ENCODE results near the gene LRCH3.

DNA sequence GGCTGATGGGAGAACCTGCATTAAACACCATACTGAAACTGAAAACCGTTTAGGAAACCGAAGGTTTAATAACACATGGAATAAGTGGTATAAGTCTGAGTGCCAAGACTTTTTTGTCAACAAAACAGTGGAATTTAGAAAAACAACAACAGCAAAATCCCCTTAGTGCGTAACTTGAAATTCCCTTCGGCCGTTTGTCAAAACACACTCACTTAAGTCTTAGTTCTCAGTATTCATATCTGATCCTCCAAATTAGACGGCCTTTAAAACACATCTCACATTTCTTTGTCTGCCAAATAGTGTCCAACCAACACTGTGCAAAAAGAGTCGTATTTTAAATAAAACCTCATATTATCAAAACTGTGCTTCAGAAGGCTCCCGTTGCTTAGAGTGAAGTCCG lies 64.5 kb downstream of the LRCH3 start:
- TF ChIP-seq, protein P1, sequence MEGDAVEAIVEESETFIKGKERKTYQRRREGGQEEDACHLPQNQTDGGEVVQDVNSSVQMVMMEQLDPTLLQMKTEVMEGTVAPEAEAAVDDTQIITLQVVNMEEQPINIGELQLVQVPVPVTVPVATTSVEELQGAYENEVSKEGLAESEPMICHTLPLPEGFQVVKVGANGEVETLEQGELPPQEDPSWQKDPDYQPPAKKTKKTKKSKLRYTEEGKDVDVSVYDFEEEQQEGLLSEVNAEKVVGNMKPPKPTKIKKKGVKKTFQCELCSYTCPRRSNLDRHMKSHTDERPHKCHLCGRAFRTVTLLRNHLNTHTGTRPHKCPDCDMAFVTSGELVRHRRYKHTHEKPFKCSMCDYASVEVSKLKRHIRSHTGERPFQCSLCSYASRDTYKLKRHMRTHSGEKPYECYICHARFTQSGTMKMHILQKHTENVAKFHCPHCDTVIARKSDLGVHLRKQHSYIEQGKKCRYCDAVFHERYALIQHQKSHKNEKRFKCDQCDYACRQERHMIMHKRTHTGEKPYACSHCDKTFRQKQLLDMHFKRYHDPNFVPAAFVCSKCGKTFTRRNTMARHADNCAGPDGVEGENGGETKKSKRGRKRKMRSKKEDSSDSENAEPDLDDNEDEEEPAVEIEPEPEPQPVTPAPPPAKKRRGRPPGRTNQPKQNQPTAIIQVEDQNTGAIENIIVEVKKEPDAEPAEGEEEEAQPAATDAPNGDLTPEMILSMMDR (conservative IDR thresholded peaks at IDR 0.05; ENCODE audit: low read depth, low read length), result no peak
- TF ChIP-seq EZH2 (IDR thresholded peaks at IDR 0.05; ENCODE audit: low read length, unreplicated experiment), result no peak

Measured in PC-3 (cell line).